GM19035 (cell line): ENCODE results near the gene RXRG.

Source experiments
- ATAC-seq: cut with Tn5 transposase; IDR thresholded peaks from one replicate; pipeline ENCODE4 v1.9.1; 2021; ENCODE audit not compliant: unreplicated experiment

The RXRG gene

GRCh38 chr1:165451691-165452090 lies 6.8 kb upstream of the RXRG start:
- ATAC-seq: no peak

- ATAC-seq: no peak
Measured at GRCh38 chr1:165449131-165449530, 4.2 kb upstream of the RXRG start.

- no peak for ATAC-seq
Measured at GRCh38 chr1:165445388-165445787, 462 bp upstream of the RXRG start.

GRCh38 chr1:165443539-165444311 lies 1.2 kb downstream of the RXRG start:
- ATAC-seq: no peak

GRCh38 chr1:165442653-165443052 lies 2.3 kb downstream of the RXRG start:
- no peak for ATAC-seq

GRCh38 chr1:165442053-165442452 lies 2.9 kb downstream of the RXRG start:
- ATAC-seq: no peak

GRCh38 chr1:165441166-165441880 lies 3.6 kb downstream of the RXRG start:
- ATAC-seq: no peak

- no peak for ATAC-seq
Measured at GRCh38 chr1:165439330-165439729, 5.6 kb downstream of the RXRG start.

- no peak for ATAC-seq
Measured at GRCh38 chr1:165436994-165437393, 7.9 kb downstream of the RXRG start.

GRCh38 chr1:165435801-165436200 lies 9.1 kb downstream of the RXRG start:
- no peak for ATAC-seq

- ATAC-seq: no peak
Measured at GRCh38 chr1:165434281-165434680, 10.6 kb downstream of the RXRG start.

- ATAC-seq: no peak
Measured at GRCh38 chr1:165431079-165431478, 13.8 kb downstream of the RXRG start.

GRCh38 chr1:165426745-165427144 lies 18.2 kb downstream of the RXRG start:
- no peak for ATAC-seq

GRCh38 chr1:165425621-165426020 lies 19.3 kb downstream of the RXRG start:
- no peak for ATAC-seq

GRCh38 chr1:165424454-165425216 lies 20.3 kb downstream of the RXRG start:
- no peak for ATAC-seq

- ATAC-seq: no peak
Measured at GRCh38 chr1:165423136-165423535, 21.8 kb downstream of the RXRG start.

GRCh38 chr1:165420655-165421054 lies 24.3 kb downstream of the RXRG start:
- ATAC-seq: no peak

GRCh38 chr1:165419839-165420238 lies 25.1 kb downstream of the RXRG start:
- ATAC-seq: no peak

- no peak for ATAC-seq
Measured at GRCh38 chr1:165418195-165418594, 26.7 kb downstream of the RXRG start.

GRCh38 chr1:165416876-165417275 lies 28.1 kb downstream of the RXRG start:
- no peak for ATAC-seq

GRCh38 chr1:165415068-165415467 lies 29.9 kb downstream of the RXRG start:
- no peak for ATAC-seq

GRCh38 chr1:165414620-165415019 lies 30.3 kb downstream of the RXRG start:
- no peak for ATAC-seq
